Pancreas (tissue), 10 donors: Measurements from ENCODE around the gene HIVEP3. TPM values are rescaled to one million over a fixed set of nuclear protein-coding genes. Genes with fewer than 3 reads are reported as not detected.
"Not testable (repeated sequence)": the region's sequence is repeated elsewhere in the genome, so short reads cannot be mapped to it uniquely, and the experiment has no call there.

Source experiments
- ATAC-seq, 4 donors: fragments of 200-7000 bp; cut with Tn5 transposase; one replicate each; pipeline versions ENCODE4 v1.8.0 to v1.9.1; 2020; ENCODE audit warnings: mild to moderate bottlenecking in 4 of 4, moderate library complexity in 4 of 4
- DNase-seq, 6 donors: peaks; one replicate each; pipeline ENCODE4 v3.0.0-alpha.2; 2020
- FAIRE-seq: peaks from 2 replicates; lab custom pipeline; 2012; peaks lifted over from hg19 to GRCh38; lab: Jason Lieb, UNC
- H3K27ac ChIP-seq, 4 donors: fragments of 200-600 bp; sonication (generic); 1 replicate in 3 of 4; 2 replicates in 1 of 4; pipeline versions ENCODE4 v1.5.0 to v1.8.0; 2020
- H3K27me3 ChIP-seq, 4 donors: fragments of 200-600 bp; one replicate each; pipeline ENCODE4 v1.8.0; 2021
- H3K36me3 ChIP-seq, 3 donors: fragments of 200-600 bp; sonication (generic) in 1 of 3; one replicate each; pipeline versions ENCODE4 v1.5.0 to v1.8.0; 2020 to 2021
- H3K4me1 ChIP-seq, 3 donors: fragments of 200-600 bp; one replicate each; pipeline ENCODE4 v1.8.0; 2021
- H3K4me3 ChIP-seq, 4 donors: fragments of 200-600 bp; sonication (generic) in 2 of 4; one replicate each; pipeline versions ENCODE4 v1.5.0 to v1.8.0; 2020 to 2021
- H3K9me3 ChIP-seq, 4 donors: fragments of 200-600 bp; one replicate each; pipeline ENCODE4 v1.8.0; 2021
- CTCF ChIP-seq, 4 donors: fragments of 200-600 bp; sonication (generic) in 3 of 4; IDR thresholded peaks; one replicate each; pipeline versions ENCODE4 v1.5.0 to v1.8.0; 2021; ENCODE audit warnings: antibody characterized with exemption in 4 of 4
- WGBS, 2 donors: extraction: QIAGEN DNeasy Blood & Tissue Kit; methylation state at CpG; one replicate each; pipeline ENCODE4 v1.1.7; 2013; 5-methylcytosine and 5-hydroxymethylcytosine counted together
- intact Hi-C, 3 donors: fragments of 100-400 bp; cut with DNase I; formaldehyde crosslinking; loops; one replicate each; pipeline versions ENCODE4 v1.11.1 to v1.14.2; 2022
- polyA plus RNA-seq, 2 donors: library from polyadenylated mRNA; stranded (reverse); fragments of 200-250 nt; gene quantifications; one replicate each; pipeline ENCODE4 v1.2.3, GENCODE V29; 2013
- total RNA-seq, 6 donors: library from RNA; stranded (reverse); fragmentation: NEBNext Ultra II Directional in 4 of 6; extraction: Animal tissue kit (Norgen Biotek cat#: 25700) in 4 of 6; gene quantifications; one replicate each; pipeline versions ENCODE4 v1.2.1 to v1.2.4, GENCODE V29; 2021 to 2023
- donor health status: healthy with polysubstance abuse.
- donor health status: DM: no; HTN: no; CAD: no; lungs with moderate emphysema.
- donor health status: DM: no; HTN: no; CAD: no.
- donor health status: control.
- donor health status: control.
- donor health status: Bipolar disorder and iron deficiency.
- donor health status: DM: yes; HTN: yes; CAD: no.
- donor health status: DM: no; HTN: no; CAD: no.
- donor health status: DM: no; HTN: no; CAD: no.
- donor health status: DM: yes; HTN: yes; CAD: no.

Gene HIVEP3
- total and polyA plus RNA-seq, 8 donors = 2.7 to 5.0 (median 3.1) TPM

GRCh38 chr1:41698916-41699860 is 219.5 kb downstream of the HIVEP3 start:
- H3K4me3 ChIP-seq = no peak overlapping the region
- no peaks in the 10 kb centered on the region for H3K27me3 ChIP-seq
- H3K4me1 ChIP-seq = no peaks in the 10 kb centered on the region
- DNase-seq (no peak), ATAC-seq (no peak), FAIRE-seq (no peak)
- intact Hi-C loops = no loop called here
- H3K36me3 ChIP-seq = no peaks in the 10 kb centered on the region
- WGBS, 2 donors = 93 to 97% methylated on average over 18 to 19 of the region's 19 CpGs
- no peak overlapping the region for H3K27ac ChIP-seq
- no peak for TF ChIP-seq CTCF (IDR thresholded peaks at IDR 0.05)
- no peaks in the 10 kb centered on the region for H3K9me3 ChIP-seq

- Histone ChIP-seq H3K27ac (no peak overlapping the region), H3K36me3 (no peaks in the 10 kb centered on the region), H3K9me3 (no peaks in the 10 kb centered on the region), H3K4me3 (no peak overlapping the region), H3K4me1 (no peaks in the 10 kb centered on the region), H3K27me3 (no peaks in the 10 kb centered on the region)
- no peak for FAIRE-seq
- ATAC-seq = no peak
- intact Hi-C loops = no loop called here
- DNase-seq = no peak
- WGBS, 2 donors = 92 to 93% methylated on average over 9 of the region's 9 CpGs
- no peak for TF ChIP-seq CTCF (IDR thresholded peaks at IDR 0.05)
Observed at GRCh38 chr1:41696381-41696780, 222.3 kb downstream of the HIVEP3 start.

- no peaks in the 10 kb centered on the region for H3K27me3 ChIP-seq
- 83 to 86% methylated on average over 3 of the region's 3 CpGs for WGBS, 2 donors
- no peak for FAIRE-seq
- intact Hi-C loops = no loop called here
- DNase-seq = peak in 4 of 6 donors; percentile 31 to 65 (median 46)
- H3K27ac ChIP-seq = no peak overlapping the region
- no peaks in the 10 kb centered on the region for H3K36me3 ChIP-seq
- H3K4me3 ChIP-seq = no peak overlapping the region
- H3K4me1 ChIP-seq = no peaks in the 10 kb centered on the region
- ATAC-seq = peak in 3 of 4 donors; percentile 75 to 90 (median 79)
- no peaks in the 10 kb centered on the region for H3K9me3 ChIP-seq
- no peak for TF ChIP-seq CTCF (IDR thresholded peaks at IDR 0.05)
Observed at GRCh38 chr1:41695118-41695745, 223.5 kb downstream of the HIVEP3 start.

- WGBS, 2 donors = 93 to 94% methylated on average over 10 of the region's 10 CpGs
- H3K4me3 ChIP-seq, H3K9me3 ChIP-seq, DNase-seq, H3K4me1 ChIP-seq, FAIRE-seq, H3K36me3 ChIP-seq, intact Hi-C loops, H3K27ac ChIP-seq, H3K27me3 ChIP-seq: not testable (repeated sequence)
- peak in 1 of 4 donors; percentile 15 for ATAC-seq
Observed at GRCh38 chr1:41691966-41692365, 226.8 kb downstream of the HIVEP3 start.

DNA sequence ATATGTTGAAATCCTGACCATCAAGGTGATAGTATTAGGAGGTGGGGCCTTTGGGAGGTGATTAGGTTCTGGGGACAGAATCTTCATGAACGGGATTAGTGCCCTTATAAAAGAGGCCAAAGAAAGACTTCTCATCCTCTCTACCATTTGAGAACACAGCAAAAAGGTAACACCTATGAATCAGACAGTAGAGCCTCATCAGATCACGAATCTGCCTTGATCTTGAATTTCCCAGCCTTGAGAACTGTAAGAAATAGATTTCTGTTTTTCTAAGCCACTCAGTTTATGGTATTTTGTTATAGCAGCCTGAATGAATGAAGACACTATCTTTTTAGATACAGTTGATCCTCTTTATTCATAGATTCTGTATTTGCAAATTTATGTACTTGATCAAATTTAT is 227.3 kb downstream of the HIVEP3 start:
- Histone ChIP-seq H3K27me3 (no peaks in the 10 kb centered on the region), H3K9me3 (no peaks in the 10 kb centered on the region), H3K4me1 (no peaks in the 10 kb centered on the region), H3K4me3 (no peak overlapping the region), H3K27ac (no peak overlapping the region), H3K36me3 (no peaks in the 10 kb centered on the region)
- FAIRE-seq = no peak
- no peak for TF ChIP-seq CTCF (IDR thresholded peaks at IDR 0.05)
- DNase-seq = no peak
- intact Hi-C loops = no loop called here
- no peak for ATAC-seq
- 78 to 91% methylated on average over 2 of the region's 2 CpGs for WGBS, 2 donors
